NCI-H526 (cell line): ENCODE results near the gene DCXR.

Experiments used
- DNase-seq, 2 experiments: peaks; one replicate each; lab custom pipeline; 2025; lab: John Stamatoyannopoulos, UW

DCXR gene

DNA sequence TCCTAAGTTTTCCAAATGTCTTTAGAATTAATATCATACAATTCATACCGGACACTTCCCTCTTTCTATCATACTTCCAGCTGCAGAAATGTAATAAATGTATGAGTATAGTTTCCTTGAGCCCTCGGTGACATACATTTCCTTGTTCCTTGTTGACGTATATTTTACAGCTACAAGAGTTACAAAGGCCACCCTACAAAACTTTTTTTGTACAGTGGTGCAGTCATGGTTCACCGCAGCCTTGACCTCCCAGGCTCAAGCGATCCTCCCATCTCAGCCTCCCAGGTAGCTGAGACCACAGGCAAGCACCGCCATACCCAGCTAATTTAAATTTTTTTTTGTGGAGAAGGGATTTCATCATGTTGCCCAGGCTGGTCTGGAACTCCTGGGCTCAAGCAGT, 35.3 kb upstream of the DCXR start:
- no peak for DNase-seq

DNA sequence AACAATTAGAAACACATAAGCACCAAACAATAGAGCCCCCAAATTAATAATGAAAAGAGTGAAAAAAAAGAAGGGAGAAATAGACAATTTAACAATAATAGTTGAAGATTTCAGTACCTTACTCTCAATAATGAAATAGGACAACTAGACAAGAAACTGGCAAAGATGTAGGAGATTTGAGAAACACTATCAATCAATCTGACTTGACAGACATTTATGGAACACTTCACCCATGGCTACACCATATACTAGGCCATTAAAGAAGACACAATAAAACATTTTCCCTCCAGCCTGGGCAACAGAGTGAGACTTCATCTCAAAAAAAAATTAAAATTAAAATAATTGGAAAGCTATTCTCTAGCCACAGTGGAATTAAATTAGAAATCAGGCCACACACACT, 33.1 kb upstream of the DCXR start:
- no peak for DNase-seq

DNA sequence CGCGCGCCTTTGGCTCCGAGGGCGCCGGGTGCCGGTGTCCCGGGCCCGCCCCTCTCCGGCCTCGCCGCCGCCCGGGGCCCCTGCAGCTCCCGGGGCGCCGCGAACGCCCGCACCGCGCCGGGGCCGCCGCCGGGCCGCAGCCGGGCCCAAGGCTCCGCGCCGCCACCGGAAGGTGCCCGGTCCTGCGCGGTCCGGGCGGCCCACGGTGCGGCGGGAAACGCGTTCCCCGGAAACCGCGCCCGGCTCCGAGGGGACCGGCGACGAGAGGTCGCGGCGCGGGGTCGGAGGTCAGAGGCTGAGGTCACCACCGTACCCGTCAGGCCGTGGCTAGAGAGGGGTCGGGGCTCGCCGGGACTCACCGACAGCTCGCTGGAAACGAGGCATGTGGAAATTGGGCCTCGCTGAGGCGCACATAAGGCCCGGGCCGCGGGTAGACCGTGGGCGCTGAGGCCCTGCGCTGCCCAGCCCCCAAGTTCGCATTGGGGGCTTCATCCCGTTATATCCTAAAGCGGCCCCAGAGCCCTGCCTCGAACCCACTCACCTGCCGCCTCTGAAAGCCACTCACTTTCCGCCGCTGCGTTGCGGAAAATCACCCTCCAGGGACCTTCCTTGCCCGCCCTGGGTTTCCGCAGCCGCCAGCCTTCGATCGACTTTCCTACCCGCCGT, 28.3 kb upstream of the DCXR start, which contains the start of gene DUS1L:
Gene DUS1L, minus strand, starts transcription at position 167 of the 666 bp plus-strand sequence. CDS start 745 bp downstream, outside the sequence.
- peak in 1 of 2 experiments; percentile 64 for DNase-seq

DNA sequence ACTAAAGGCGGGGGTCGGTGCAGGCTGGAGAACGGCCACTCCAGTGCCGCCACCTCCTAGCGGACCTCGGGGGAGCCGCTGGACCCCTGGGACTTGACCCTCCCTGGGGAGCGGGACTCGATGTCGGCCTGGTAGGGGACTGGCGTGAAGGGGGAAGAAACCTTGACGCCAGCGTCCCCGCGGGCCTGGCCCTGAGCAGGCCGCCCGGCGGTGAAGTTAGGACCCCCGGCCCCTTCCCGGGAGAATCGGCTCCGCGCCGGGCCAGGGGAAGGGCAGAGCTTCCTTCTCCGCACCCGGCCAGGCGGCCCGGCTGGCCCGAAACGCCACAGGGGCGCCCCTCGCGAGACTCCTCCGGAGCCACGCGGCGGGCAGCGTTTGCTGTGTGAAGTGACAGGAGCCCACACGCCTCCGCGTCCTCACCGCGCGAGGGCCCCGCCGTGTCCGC, 27.7 kb upstream of the DCXR start:
- peak in 1 of 2 experiments; percentile 56 for DNase-seq

DNA sequence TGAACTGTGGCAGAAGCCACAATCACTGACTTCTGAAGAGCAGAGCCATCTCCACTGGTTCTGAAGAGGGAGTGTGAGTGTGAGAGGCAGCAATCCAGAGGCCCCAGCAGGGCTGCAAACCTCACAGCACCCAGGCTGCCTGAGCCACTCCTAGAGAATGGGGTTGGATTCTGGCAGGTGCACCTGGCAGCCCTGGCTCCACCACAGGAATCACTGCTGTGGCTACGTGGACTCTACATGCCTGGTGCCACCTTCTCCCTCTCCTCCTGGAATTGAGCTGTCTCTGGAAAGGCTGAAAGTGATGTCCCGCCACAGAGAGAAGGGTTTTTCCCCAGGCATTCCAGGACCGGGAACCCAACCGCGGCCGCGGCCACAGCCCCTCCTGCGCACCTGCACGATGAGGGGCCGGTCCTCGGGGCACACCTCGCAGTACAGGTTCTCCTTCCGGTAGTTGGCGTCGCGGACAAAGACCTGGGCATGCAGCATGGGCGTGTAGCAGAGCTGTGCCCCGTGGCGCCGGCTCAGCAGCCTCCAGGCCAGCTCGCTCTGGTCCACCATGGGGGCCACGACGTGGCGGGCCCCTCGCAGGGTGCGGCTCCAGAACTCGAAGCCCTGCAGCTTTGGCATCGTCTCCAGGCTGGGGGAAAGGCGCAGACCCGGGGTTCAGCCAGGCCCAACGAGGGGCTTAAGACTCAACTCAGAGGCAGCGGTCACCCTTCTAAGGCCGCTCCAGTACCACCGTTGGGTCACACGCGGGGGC, 27.1 kb upstream of the DCXR start:
- DNase-seq = peak in 1 of 2 experiments; percentile 63

DNA sequence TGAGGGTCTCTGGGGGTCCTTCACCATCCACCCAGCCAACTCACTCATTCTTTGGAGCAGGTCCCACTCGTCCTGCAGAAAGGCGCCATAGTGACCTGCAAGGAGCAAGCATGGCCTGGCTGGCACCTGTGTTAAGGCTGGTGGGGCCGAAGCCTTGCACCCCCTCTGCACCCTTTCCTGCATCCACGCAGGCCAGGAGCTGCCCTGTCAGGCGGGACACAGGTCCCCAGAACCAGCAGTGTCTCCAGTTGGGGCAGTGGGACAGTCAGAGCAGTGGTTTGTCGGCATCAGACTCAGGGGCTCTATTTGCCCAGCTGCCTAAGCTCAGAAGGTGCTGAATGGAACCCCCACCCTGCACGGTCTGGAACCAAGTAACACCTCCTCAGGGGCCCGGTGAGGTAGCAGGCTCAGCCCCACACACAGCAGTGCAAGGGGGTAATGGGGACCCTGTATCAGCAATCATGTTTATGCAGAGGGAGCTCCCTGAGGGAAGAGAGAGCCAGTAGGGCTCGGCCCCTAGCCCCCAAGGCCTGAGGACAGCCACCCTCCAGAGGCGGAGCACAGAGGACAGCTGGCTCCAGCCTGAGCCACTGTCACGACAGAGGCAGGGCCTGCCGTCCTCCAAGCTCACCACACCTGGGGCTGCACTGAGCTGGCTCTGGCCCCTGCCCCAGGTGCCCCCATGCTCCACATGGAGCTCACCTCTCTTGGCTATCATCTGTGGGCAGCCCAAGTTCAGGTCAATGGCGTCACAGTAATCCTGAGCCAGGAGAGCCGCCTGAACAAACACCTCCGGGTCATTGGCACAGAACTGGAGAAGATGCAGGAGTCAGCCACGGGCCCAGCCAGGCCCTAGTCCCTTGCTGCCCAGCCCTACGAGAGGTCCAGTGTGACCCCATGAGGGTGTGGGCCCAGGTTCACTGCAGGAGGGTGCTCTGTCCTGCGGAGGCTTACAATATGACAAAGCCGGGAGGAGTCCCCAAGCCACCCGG, 26.2 kb upstream of the DCXR start:
- DNase-seq = no peak

DNA sequence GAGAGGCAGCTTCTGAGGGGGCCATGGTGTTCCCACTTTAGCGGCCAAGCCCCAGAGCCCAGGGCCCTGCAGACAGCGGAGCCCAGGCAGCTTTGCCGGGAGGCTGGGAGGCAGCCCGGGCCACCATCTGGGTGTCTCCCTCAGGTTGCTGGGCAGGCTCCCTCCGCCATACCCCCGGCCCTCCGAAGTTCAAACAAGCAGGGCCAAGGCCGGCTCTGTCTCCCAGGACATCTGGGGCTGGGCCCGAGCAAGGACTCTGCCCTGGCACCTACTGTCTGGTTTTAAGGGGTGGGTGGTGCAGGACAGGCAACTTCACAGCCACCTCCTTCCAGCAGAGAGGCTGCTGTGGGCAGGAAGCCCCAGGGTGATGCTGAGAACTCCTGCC, 25.5 kb upstream of the DCXR start:
- DNase-seq = no peak

DNA sequence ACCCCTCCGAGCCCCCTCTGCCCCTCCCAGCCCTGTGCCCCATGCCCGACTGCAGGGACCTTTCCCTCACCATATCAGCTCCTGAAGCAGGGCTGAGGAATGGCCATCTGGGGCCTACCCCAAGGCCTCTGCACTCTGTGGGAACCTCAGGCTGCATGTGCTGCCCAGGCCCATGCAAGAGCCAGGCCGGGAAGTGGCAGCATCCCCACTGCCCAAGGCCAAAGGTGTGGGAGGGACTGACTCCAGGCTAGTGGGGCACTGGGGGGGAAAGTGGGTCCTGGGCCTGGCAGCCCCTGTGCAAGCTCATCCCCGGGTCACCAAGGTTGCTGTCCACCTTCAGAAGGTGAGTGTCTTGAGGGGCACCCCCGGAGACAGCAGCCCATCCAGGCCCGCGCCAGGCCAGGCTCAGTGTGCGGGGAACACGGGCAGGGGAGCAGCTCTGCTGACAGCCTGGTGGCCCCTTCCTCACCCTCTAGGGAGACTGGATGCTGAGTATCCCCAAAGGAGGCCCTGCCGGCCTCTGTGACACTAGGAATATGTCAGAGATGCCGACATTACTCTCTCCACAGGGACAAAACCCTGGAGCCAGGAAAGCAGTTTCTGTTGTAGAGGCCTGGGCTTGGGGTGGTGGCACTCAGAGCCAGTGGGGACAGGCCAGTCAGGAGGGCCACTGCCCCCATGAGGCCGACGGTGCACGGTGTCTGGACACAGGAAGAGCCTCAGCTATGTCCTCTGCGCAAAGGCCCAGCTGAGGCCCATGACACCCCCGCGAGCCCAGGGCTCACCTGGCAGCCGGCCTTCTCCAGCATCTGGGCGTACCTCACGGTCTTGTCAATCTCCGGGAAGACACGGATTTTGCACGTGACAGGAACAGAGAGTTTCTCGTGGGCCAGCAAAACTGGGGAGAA, 24.8 kb upstream of the DCXR start:
- DNase-seq = no peak

DNA sequence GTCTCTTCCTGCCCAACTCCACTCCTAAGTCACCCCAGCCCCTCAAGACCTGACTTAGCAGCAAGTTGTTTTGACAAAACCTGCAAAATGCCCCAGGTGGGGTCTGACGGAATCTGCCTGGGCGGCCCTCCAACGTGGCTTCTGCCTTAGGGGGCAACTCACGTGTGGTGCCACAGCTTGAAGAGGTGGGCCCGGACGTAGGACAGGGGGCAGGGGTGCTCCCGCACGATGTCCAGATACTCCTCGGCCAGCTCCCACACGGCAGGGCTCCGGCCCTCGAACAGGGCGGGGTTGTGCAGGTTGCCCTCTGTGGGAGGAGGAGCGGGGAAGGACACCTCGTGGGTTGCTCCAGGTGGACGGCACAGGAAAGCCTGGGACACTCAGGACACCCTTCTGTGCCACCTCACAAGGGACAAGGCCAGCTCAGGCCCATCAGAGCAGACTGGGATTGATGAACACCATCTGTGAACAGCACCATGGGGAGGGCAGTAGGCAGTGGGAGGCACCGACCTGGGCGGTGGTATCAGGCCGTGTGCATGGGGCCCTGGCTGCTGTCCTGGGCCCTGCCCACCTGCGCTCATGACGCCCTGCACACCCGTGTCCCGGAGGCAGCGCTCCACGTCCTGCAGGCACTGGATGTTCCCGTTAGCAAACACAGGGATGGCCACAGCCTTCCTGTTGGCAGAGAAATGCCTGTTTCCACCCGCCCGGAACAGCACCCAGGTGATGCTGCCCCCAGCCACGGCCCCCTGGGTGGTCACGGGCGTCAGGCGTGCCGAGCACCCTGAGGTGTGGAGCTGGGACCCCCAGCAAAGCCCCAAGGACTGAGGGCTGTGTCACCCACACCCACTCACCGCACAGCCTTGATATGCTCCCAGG, 23.8 kb upstream of the DCXR start:
- DNase-seq = no peak

DNA sequence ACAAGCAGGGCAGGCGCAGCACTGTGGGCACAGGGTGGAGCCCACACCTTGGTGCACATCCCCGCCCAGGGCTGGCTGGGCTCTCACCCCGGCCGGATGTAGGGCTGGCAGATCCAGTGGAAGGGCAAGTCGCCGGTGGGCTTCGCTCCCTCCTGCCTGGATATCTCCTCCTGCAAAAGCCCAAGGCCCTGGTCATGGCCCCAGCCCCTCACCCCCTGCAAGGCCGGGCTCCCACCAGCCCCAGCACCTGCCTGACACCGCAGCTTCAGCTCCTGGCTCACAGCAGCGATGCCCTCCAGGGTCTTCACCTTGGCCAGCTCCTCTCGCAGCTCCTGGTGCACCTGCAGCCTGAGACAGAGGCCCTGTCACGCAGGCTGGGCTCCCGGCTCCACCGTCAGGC, 23.1 kb upstream of the DCXR start:
- no peak for DNase-seq

DNA sequence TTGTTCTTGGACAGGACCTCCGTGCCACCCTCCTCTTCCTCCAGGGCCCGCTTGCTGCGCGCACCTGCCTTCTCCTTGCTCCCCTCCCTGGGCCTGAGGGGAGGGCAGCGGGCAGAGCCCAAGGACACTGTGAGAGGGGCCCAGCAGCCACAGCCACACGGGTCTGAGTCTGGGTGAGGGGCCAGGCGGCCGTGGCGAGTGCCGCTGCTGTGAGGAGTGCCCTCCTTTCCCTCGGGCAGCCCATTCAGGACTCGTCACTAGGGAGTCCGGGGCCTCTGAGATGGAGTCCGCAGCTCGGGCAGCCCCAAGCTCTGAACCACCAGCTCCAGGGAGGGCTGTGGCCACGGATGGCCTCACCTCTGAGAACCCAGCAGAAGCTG, 22.5 kb upstream of the DCXR start:
- DNase-seq = no peak

DNA sequence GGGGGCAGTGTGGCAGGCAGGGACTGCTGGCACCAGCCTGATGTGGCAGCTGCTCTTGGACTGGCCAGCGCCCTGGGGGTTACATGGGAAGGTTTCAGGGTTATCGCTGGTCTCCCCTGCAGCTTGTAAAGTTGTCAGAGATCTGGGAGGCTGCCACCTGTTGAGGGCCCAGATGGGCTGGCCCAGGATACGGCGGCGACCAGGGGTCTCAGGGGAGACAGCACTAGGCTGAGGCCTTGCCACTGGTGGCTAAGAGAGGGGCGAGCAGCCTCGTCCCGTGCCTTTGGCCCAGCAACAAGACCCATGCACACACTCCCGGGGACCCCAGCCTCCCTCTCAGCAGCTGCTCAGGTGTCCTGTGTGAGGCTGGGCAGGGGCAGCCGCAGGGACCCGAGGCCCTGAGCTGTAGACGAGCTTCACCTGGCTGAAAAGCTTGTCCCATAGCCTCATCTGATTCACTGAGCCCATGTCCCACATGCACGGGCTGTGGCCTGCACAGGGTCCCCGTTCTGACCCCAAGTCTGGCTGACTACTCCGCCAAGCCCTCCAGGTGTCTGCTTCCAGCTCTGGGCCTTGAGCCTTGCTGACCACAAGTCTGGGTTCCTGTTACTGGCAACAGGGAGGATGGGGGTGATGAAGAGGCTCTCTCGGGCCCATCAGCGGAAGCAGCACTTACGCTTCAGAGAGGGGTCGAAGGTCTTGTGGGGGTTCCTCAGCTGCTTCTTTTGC, 21.9 kb upstream of the DCXR start:
- DNase-seq = no peak

DNA sequence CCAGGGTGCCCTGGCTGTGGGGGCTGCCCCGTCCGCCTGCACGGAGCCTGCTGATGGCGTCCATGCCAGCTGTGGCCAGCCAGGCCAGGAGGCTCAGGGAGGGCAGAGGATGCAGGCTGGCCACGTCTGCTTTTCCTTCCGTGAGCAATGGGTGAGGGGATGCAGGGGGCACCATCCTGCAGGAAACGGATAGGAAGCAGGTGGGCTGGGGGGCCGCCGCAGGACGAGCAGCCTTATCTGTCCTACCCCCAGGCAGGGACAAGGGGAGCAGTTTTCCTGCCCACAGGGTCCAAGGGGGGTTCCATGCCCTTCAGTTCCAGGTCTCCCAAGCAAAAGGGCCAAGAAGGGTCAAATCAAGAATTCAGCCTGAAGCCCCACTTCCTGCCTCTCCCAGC, 21.4 kb upstream of the DCXR start:
- DNase-seq = no peak

DNA sequence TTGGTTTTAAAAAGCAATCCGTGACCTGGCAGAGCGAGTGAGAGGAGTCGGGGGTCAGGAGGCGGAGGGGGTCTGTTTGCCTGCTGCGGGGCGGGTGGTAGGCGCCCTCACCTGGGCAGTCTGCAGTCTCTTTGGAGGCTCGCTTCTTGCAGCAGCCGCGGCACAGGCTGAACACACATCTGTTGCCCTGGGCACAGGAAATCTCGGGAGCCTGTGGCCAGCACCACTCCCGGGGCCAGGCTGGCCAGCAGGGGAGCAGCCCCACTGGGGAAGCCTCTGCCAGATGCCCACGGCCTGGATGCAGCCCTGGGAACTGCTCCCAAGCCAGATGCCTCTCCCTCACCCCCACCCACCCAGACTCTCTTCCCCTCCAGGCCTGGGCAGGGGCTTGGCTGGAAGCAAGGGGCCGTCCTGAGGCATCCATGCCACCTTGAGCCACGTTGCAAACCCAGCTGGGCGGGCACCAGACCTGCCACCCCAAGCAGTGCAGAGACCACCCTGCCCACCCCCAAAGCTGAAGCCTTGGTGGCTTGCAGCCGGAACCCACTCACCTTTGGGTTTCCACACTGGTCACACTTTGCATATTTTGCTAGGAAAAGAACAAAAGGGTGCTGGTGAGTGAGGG, 20.8 kb upstream of the DCXR start:
- no peak for DNase-seq

DNA sequence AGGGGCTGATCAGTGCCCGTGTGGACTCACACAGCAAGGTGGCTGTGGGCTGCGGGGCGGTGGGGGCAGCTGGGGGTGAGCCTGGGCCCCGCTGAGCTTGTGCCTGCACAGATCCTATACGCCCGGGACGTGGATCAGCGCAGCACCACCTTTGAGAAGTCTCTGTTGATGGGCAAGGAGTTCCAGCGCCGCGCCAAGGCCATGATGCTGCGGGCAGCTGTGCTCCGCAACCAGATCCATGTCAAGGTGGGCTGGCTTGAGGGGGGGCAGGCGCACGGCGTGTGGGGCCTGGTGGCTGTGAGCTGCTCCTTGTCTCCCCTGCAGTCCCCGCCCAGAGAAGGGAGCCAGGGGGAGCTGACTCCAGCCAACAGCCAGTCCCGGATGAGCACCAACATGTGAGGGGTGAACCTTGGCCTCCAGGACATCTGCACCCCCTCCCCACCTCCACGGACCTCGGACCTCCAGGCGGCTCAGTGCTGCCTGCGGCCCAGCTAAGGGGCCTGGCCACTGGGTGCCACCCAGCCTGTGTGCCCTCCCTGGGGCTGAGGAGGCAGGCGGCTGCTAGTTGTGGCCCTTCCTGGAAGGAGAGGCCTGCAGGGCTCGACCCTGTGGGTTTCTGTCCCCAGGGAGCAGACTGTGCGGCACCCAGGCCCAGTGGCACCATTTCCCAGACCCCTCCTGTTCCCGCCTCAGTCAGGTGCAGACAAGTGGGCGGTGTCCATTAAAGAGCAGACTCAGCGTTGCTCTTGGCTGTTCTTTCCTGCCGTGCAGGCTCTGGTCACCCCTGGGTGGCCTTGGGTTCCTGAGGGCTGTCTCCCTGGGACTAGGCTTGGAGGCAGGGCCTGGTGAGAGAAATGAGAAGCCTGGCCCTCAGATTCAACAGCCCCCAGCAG, 19.5 kb upstream of the DCXR start:
- DNase-seq = no peak

DNA sequence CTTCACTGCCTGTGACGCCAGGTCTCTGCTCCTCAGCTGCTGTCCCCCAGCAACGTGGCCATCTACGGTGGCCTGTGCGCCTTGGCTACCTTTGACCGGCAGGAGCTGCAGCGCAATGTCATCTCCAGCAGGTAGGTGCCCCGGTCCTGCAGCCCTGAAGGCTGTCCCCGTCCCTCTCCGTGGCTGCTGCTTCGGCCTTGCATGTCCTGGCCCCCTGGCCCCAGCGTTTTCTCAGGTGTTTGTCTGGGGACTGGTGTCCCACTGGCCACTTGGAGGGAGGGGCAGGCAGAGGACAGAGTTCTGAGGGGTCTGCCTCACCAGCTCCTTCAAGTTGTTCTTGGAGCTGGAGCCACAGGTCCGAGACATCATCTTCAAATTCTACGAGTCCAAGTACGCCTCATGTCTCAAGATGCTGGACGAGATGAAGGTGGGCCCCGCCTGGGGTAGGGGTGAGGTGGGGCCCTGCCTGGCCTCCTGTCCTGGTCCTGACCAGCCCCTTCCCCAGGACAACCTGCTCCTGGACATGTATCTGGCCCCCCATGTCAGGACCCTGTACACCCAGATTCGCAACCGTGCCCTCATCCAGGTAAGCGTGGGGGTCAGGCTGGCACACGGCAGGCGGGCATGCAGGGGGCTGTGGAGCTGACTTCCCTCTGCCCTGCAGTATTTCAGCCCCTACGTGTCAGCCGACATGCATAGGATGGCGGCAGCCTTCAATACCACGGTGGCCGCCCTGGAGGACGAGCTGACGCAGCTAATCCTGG, 18.6 kb upstream of the DCXR start:
- no peak for DNase-seq
